GM23338 (cell line): Measurements from ENCODE around the gene SNRPD2. TPM values are rescaled to one million over a fixed set of nuclear protein-coding genes. Genes with fewer than 3 reads are reported as not detected.

ENCODE experiments used
- ATAC-seq: fragments of 200-7000 bp; cut with Tn5 transposase; 3 replicates; pipeline ENCODE4 v1.9.1; 2020
- DNase-seq: peaks from one replicate; pipeline ENCODE4 v3.0.0-alpha.2; 2015; ENCODE audit warnings: low spot score
- H2AFZ ChIP-seq: fragments of 200-600 bp; sonication (generic); 2 replicates; pipeline ENCODE4 v1.8.0; 2016; ENCODE audit warnings: antibody characterized with exemption, mild to moderate bottlenecking, moderate library complexity
- H3F3A ChIP-seq: fragments of 200-600 bp; sonication (generic); replicated peaks from 2 replicates; pipeline ENCODE4 v1.8.0; 2017; ENCODE audit warnings: antibody characterized with exemption, mixed run types, low read depth
- H3K27ac ChIP-seq: fragments of 200-600 bp; sonication (generic); 2 replicates; pipeline ENCODE4 v1.6.1; 2016; ENCODE audit warnings: low read depth
- H3K27me3 ChIP-seq: fragments of 200-600 bp; sonication (generic); 2 replicates; pipeline ENCODE4 v1.8.0; 2016; ENCODE audit warnings: mild to moderate bottlenecking, mixed run types, moderate library complexity; ENCODE audit not compliant: insufficient read depth
- H3K36me3 ChIP-seq: fragments of 200-600 bp; sonication (generic); 2 replicates; pipeline ENCODE4 v1.8.0; 2016; ENCODE audit warnings: mild to moderate bottlenecking; ENCODE audit not compliant: insufficient read depth
- H3K4me1 ChIP-seq: fragments of 200-600 bp; sonication (generic); 2 replicates; pipeline ENCODE4 v1.8.0; 2016; ENCODE audit warnings: mild to moderate bottlenecking, moderate library complexity; ENCODE audit not compliant: insufficient read depth
- H3K4me2 ChIP-seq: fragments of 200-600 bp; sonication (generic); 2 replicates; pipeline ENCODE4 v1.7.1; 2017; ENCODE audit warnings: mixed run types
- H3K4me3 ChIP-seq: fragments of 200-600 bp; sonication (generic); 2 replicates; pipeline ENCODE4 v1.6.1; 2016; ENCODE audit warnings: mixed run types
- H3K79me2 ChIP-seq: fragments of 200-600 bp; sonication (generic); replicated peaks from 2 replicates; pipeline ENCODE4 v1.8.0; 2017; ENCODE audit warnings: mild to moderate bottlenecking; ENCODE audit not compliant: insufficient read depth
- H3K9me2 ChIP-seq: fragments of 200-600 bp; sonication (generic); 2 replicates; pipeline ENCODE4 v1.8.0; 2017; ENCODE audit not compliant: insufficient read depth
- H4K20me1 ChIP-seq: fragments of 200-600 bp; sonication (generic); replicated peaks from 2 replicates; pipeline ENCODE4 v1.8.0; 2017; ENCODE audit warnings: mild to moderate bottlenecking; ENCODE audit not compliant: insufficient read depth
- H3K27ac Mint-ChIP-seq: 2 replicates; pipeline ENCODE4 v1.8.0; 2020; ENCODE audit warnings: inconsistent platforms, mild to moderate bottlenecking, moderate library complexity, mixed read lengths
- H3K27me3 Mint-ChIP-seq: 3 replicates; pipeline ENCODE4 v1.8.0; 2022; ENCODE audit warnings: low read depth, mild to moderate bottlenecking, moderate library complexity, mixed read lengths, inconsistent platforms; ENCODE audit not compliant: insufficient read depth, poor library complexity
- H3K36me3 Mint-ChIP-seq: 3 replicates; pipeline ENCODE4 v1.8.0; 2021; ENCODE audit warnings: low read depth, mild to moderate bottlenecking, inconsistent platforms, moderate library complexity, mixed read lengths
- H3K4me1 Mint-ChIP-seq: 3 replicates; pipeline ENCODE4 v1.8.0; 2020; ENCODE audit warnings: mild to moderate bottlenecking, inconsistent platforms, mixed read lengths
- H3K4me3 Mint-ChIP-seq: 3 replicates; pipeline ENCODE4 v1.8.0; 2021; ENCODE audit warnings: moderate library complexity, mild to moderate bottlenecking, inconsistent platforms, mixed read lengths
- H3K9me3 Mint-ChIP-seq: 3 replicates; pipeline ENCODE4 v1.8.0; 2020; ENCODE audit warnings: moderate library complexity, mild to moderate bottlenecking, inconsistent platforms, mixed read lengths
- CREB1 ChIP-seq: fragments of 250-450 bp; sonication (Bioruptor Pico); IDR thresholded peaks from 2 replicates; pipeline ENCODE4 v1.5.0; 2020; ENCODE audit warnings: low read depth, mild to moderate bottlenecking, moderate library complexity
- CTCF ChIP-seq, 2 experiments: fragments of 200-600 bp in 1 of 2; sonication (generic) in 1 of 2; conservative IDR thresholded peaks; 2 replicates each; pipeline versions ENCODE4 v1.5.1 to v1.6.1; 2016 to 2017; ENCODE audit warnings: antibody characterized with exemption in 2 of 2, low read depth in 2 of 2, mild to moderate bottlenecking in 2 of 2, moderate library complexity in 1 of 2
- ETS1 ChIP-seq: IDR thresholded peaks from 2 replicates; pipeline ENCODE4 v1.6.1; 2016; ENCODE audit warnings: antibody characterized with exemption
- EZH2 ChIP-seq: fragments of 200-600 bp; sonication (generic); IDR thresholded peaks from one replicate; pipeline ENCODE4 v1.8.0; 2017; ENCODE audit warnings: antibody characterized with exemption, mild to moderate bottlenecking, low read depth; ENCODE audit not compliant: unreplicated experiment
- EZH2phosphoT487 ChIP-seq: fragments of 200-600 bp; sonication (generic); IDR thresholded peaks from one replicate; pipeline ENCODE4 v1.8.1; 2018; ENCODE audit warnings: antibody characterized with exemption; ENCODE audit not compliant: unreplicated experiment
- JUNB ChIP-seq: IDR thresholded peaks from one replicate; pipeline ENCODE4 v1.6.1; 2016; ENCODE audit warnings: antibody characterized with exemption; ENCODE audit not compliant: unreplicated experiment
- NANOG ChIP-seq: IDR thresholded peaks from 2 replicates; pipeline ENCODE4 v1.6.1; 2016; ENCODE audit warnings: antibody characterized with exemption, borderline replicate concordance
- POLR2AphosphoS5 ChIP-seq: IDR thresholded peaks from 2 replicates; pipeline ENCODE4 v1.6.1; 2016; ENCODE audit warnings: antibody characterized with exemption, low read depth
- REST ChIP-seq: IDR thresholded peaks from one replicate; pipeline ENCODE4 v1.6.1; 2018; ENCODE audit warnings: antibody characterized with exemption; ENCODE audit not compliant: unreplicated experiment
- STAT1 ChIP-seq: IDR thresholded peaks from one replicate; pipeline ENCODE4 v1.6.1; 2016; ENCODE audit warnings: antibody characterized with exemption; ENCODE audit not compliant: unreplicated experiment
- ZNF114 ChIP-seq: fragments of 250-450 bp; sonication (Bioruptor Pico); IDR thresholded peaks from 2 replicates; pipeline ENCODE4 v1.5.0; 2020; ENCODE audit warnings: mild to moderate bottlenecking, moderate library complexity
- ZNF331 ChIP-seq: fragments of 250-450 bp; sonication (Bioruptor Pico); IDR thresholded peaks from 2 replicates; pipeline ENCODE4 v1.5.0; 2020; ENCODE audit warnings: low read depth, mild to moderate bottlenecking, moderate library complexity
- ZNF462 ChIP-seq: fragments of 250-450 bp; sonication (Bioruptor Pico); IDR thresholded peaks from 2 replicates; pipeline ENCODE4 v1.5.0; 2020; ENCODE audit warnings: mild to moderate bottlenecking, moderate library complexity
- polyA plus RNA-seq: library from polyadenylated mRNA; unstranded; fragments of >200 nt; fragmentation: Nextera tagmentation; extraction: Ambion mirVana; gene quantifications from 2 replicates; pipeline ENCODE4 v1.2.1, GENCODE V29; 2016
- total RNA-seq: library from RNA; depleted of rRNA; stranded (reverse); fragments of >200 nt; shearing (Covaris generic); gene quantifications from 2 replicates; pipeline ENCODE4 v1.2.3, GENCODE V29; 2014

The SNRPD2 gene
- total and polyA plus RNA-seq, 2 experiments from 2014 or later: 169 to 1,375 TPM

GRCh38 chr19:45730368-45731288 lies 38.9 kb upstream of the SNRPD2 start, which contains the start of gene FBXO46:
FBXO46 (minus strand) TSS chr19:45730896; CDS start chr19:45713495, 17,401 bp downstream.
- peaks cover 48% of the 10 kb centered on the region for H3K79me2 ChIP-seq
- H3K4me3 ChIP-seq: peak within 1 kb of the TSS; percentile 87
- no peaks in the 10 kb centered on the region for H3K36me3 ChIP-seq
- TF ChIP-seq CTCF (conservative IDR thresholded peaks at IDR 0.05; ENCODE audit: low read depth in 2 of 2): peak; percentile 23 to 40; a peak in 2 of 4 replicates
- no peak for TF ChIP-seq ZNF114 (CRISPR knock-in tag)
- peak; percentile 49 for TF ChIP-seq JUNB
- peak; percentile 38; the same call in 1 of the 2 replicates for TF ChIP-seq CREB1 (CRISPR knock-in tag)
- no peak for TF ChIP-seq EZH2
- TF ChIP-seq STAT1: no peak
- TF ChIP-seq REST: no peak
- no peak for TF ChIP-seq EZH2phosphoT487
- TF ChIP-seq ZNF462: no peak
- TF ChIP-seq ETS1: peak; percentile 99
- TF ChIP-seq NANOG: no peak
- peak; percentile 94 for TF ChIP-seq POLR2AphosphoS5
- TF ChIP-seq ZNF331: no peak
- Mint-ChIP-seq H3K4me1 (peaks cover 9% of the 10 kb centered on the region), H3K9me3 (no peaks in the 10 kb centered on the region), H3K27me3 (peaks cover 1% of the 10 kb centered on the region), H3K4me3 (peak within 1 kb of the TSS; percentile 92), H3K36me3 (no peaks in the 10 kb centered on the region), H3K27ac (peak within 1 kb of the TSS; percentile 85)
- H4K20me1 ChIP-seq: peaks cover 12% of the 10 kb centered on the region
- peak; percentile 99 for DNase-seq
- no peak within 1 kb of the TSS; the same call in 1 of the 2 replicates for H2AFZ ChIP-seq
- no peaks in the 10 kb centered on the region for H3K9me2 ChIP-seq
- peaks cover 8% of the 10 kb centered on the region for H3K4me1 ChIP-seq
- H3F3A ChIP-seq: peaks cover 3% of the 10 kb centered on the region; the same call in 1 of the 2 replicates
- ATAC-seq: peak; percentile 96
- peak within 1 kb of the TSS; percentile 34; the same call in 1 of the 2 replicates for H3K27ac ChIP-seq
- H3K27me3 ChIP-seq: no peaks in the 10 kb centered on the region
- peak within 1 kb of the TSS; percentile 85 for H3K4me2 ChIP-seq
